ENCODE data around the gene KDM2B.

The KDM2B gene

GRCh38 chr12:121455766-121456420 is 124.9 kb downstream of the KDM2B start:
- in situ Hi-C loops (cut with HindIII; ENCODE audit: low sequenced_read_pairs), result no loop called here
- H3K4me3 ChIP-seq (ENCODE audit: low read depth, low read length), result no peak overlapping the region
- DNase-seq (ENCODE audit: low read depth), result no peak
- no peak for TF ChIP-seq CTCF (IDR thresholded peaks at IDR 0.05; ENCODE audit: low read depth, low read length, missing control alignments)

GRCh38 chr12:121454921-121455320 is 125.9 kb downstream of the KDM2B start:
- H3K4me3 ChIP-seq (ENCODE audit: low read depth, low read length), result no peak overlapping the region
- in situ Hi-C loops (cut with HindIII; ENCODE audit: low sequenced_read_pairs), result no loop called here
- TF ChIP-seq CTCF (IDR thresholded peaks at IDR 0.05; ENCODE audit: low read depth, low read length, missing control alignments), result no peak
- DNase-seq (ENCODE audit: low read depth), result no peak

- no peak for TF ChIP-seq CTCF (IDR thresholded peaks at IDR 0.05; ENCODE audit: low read depth, low read length, missing control alignments)
- in situ Hi-C loops (cut with HindIII; ENCODE audit: low sequenced_read_pairs), result no loop called here
- no peak overlapping the region for H3K4me3 ChIP-seq (ENCODE audit: low read depth, low read length)
- DNase-seq (ENCODE audit: low read depth), result no peak
These were observed 127.2 kb downstream of the KDM2B start for GRCh38 chr12:121453629-121454028.

- no peak overlapping the region for H3K4me3 ChIP-seq (ENCODE audit: low read depth, low read length)
- TF ChIP-seq CTCF (IDR thresholded peaks at IDR 0.05; ENCODE audit: low read depth, low read length, missing control alignments), result no peak
- in situ Hi-C loops (cut with HindIII; ENCODE audit: low sequenced_read_pairs), result no loop called here
These were observed 127.8 kb downstream of the KDM2B start for GRCh38 chr12:121452985-121453360.

GRCh38 chr12:121452340-121452984 is 128.4 kb downstream of the KDM2B start:
- no peak for DNase-seq (ENCODE audit: low read depth)
- in situ Hi-C loops (cut with HindIII; ENCODE audit: low sequenced_read_pairs), result no loop called here
- no peak for TF ChIP-seq CTCF (IDR thresholded peaks at IDR 0.05; ENCODE audit: low read depth, low read length, missing control alignments)
- H3K4me3 ChIP-seq (ENCODE audit: low read depth, low read length), result no peak overlapping the region

More at GRCh38 chr12:121452985-121453360, 127.8 kb downstream of the KDM2B start:
- DNase-seq (ENCODE audit: low read depth), result no peak

- no peak for DNase-seq (ENCODE audit: low read depth)
- H3K4me3 ChIP-seq (ENCODE audit: low read depth, low read length), result no peak overlapping the region
- in situ Hi-C loops (cut with HindIII; ENCODE audit: low sequenced_read_pairs), result no loop called here
These were observed 128.9 kb downstream of the KDM2B start for GRCh38 chr12:121451961-121452339.

More at GRCh38 chr12:121451961-121452339, 128.9 kb downstream of the KDM2B start:
- TF ChIP-seq CTCF (IDR thresholded peaks at IDR 0.05; ENCODE audit: low read depth, low read length, missing control alignments), result no peak
